ENCODE data around the gene SMPD4.
"Not testable (repeated sequence)": the region's sequence is repeated elsewhere in the genome, so short reads cannot be mapped to it uniquely, and the experiment has no call there.

The SMPD4 gene

GRCh38 chr2:130169896-130170295, 11.5 kb downstream of the SMPD4 start:
- no peak overlapping the region for H3K4me3 ChIP-seq (replicated peaks in 1 of 2; ENCODE audit: low read depth in 2 of 2, low read length in 2 of 2)
- no peak for TF ChIP-seq CTCF (IDR thresholded peaks at IDR 0.05; ENCODE audit: low read depth, low read length)
- DNase-seq (ENCODE audit: low read depth in 2 of 2), result no peak

- not testable (repeated sequence) for DNase-seq (ENCODE audit: low read depth in 2 of 2); H3K4me3 ChIP-seq (replicated peaks in 1 of 2; ENCODE audit: low read depth in 2 of 2, low read length in 2 of 2)
These were observed 12.2 kb downstream of the SMPD4 start for GRCh38 chr2:130169163-130169562.

GRCh38 chr2:130166611-130167010, 14.8 kb downstream of the SMPD4 start:
- DNase-seq (ENCODE audit: low read depth in 2 of 2), result not testable (repeated sequence)

GRCh38 chr2:130165293-130166016, 15.9 kb downstream of the SMPD4 start:
- no peak for TF ChIP-seq CTCF (IDR thresholded peaks at IDR 0.05; ENCODE audit: low read depth, low read length)
- H3K4me3 ChIP-seq (replicated peaks in 1 of 2; ENCODE audit: low read depth in 2 of 2, low read length in 2 of 2), result no peak overlapping the region

More at GRCh38 chr2:130166611-130167010, 14.8 kb downstream of the SMPD4 start:
- not testable (repeated sequence) for H3K4me3 ChIP-seq (replicated peaks in 1 of 2; ENCODE audit: low read depth in 2 of 2, low read length in 2 of 2)

GRCh38 chr2:130162968-130163367, 18.4 kb downstream of the SMPD4 start:
- no peak for TF ChIP-seq CTCF (IDR thresholded peaks at IDR 0.05; ENCODE audit: low read depth, low read length)
- DNase-seq (ENCODE audit: low read depth in 2 of 2), result no peak
- H3K4me3 ChIP-seq (replicated peaks in 1 of 2; ENCODE audit: low read depth in 2 of 2, low read length in 2 of 2), result no peak overlapping the region

More at GRCh38 chr2:130165293-130166016, 15.9 kb downstream of the SMPD4 start:
- DNase-seq (ENCODE audit: low read depth in 2 of 2), result no peak

GRCh38 chr2:130162486-130162885, 18.9 kb downstream of the SMPD4 start:
- not testable (repeated sequence) for DNase-seq (ENCODE audit: low read depth in 2 of 2); H3K4me3 ChIP-seq (replicated peaks in 1 of 2; ENCODE audit: low read depth in 2 of 2, low read length in 2 of 2)

GRCh38 chr2:130160838-130161705, 20.3 kb downstream of the SMPD4 start:
- H3K4me3 ChIP-seq (replicated peaks in 1 of 2; ENCODE audit: low read depth in 2 of 2, low read length in 2 of 2), result not testable (repeated sequence)
- DNase-seq (ENCODE audit: low read depth in 2 of 2), result peak in 1 of 2 donors; percentile 40

- H3K4me3 ChIP-seq (replicated peaks in 1 of 2; ENCODE audit: low read depth in 2 of 2, low read length in 2 of 2), result no peak overlapping the region
- DNase-seq (ENCODE audit: low read depth in 2 of 2), result no peak
- TF ChIP-seq CTCF (IDR thresholded peaks at IDR 0.05; ENCODE audit: low read depth, low read length), result no peak
These were observed 21.3 kb downstream of the SMPD4 start for GRCh38 chr2:130160131-130160530.

- not testable (repeated sequence) for DNase-seq (ENCODE audit: low read depth in 2 of 2)
These were observed 22.0 kb downstream of the SMPD4 start for GRCh38 chr2:130159376-130159775.

More at GRCh38 chr2:130159376-130159775, 22.0 kb downstream of the SMPD4 start:
- not testable (repeated sequence) for H3K4me3 ChIP-seq (replicated peaks in 1 of 2; ENCODE audit: low read depth in 2 of 2, low read length in 2 of 2)

Measured in cardiac fibroblast (primary cell).